Stimulated activated CD4-positive, alpha-beta T cell treated with anti-CD3 and anti-CD28 coated beads, Interleukin-15, amount 100 ng/mL, for 48 hours (primary cell): ENCODE measurements around the gene COPG2.
"Not testable (repeated sequence)": the region's sequence is repeated elsewhere in the genome, so short reads cannot be mapped to it uniquely, and the experiment has no call there.

Experiments used
- DNase-seq, 2 donors: peaks; one replicate each; pipeline ENCODE4 v3.0.0-alpha.2; 2020; ENCODE audit warnings: low read depth in 2 of 2

The COPG2 gene

DNA sequence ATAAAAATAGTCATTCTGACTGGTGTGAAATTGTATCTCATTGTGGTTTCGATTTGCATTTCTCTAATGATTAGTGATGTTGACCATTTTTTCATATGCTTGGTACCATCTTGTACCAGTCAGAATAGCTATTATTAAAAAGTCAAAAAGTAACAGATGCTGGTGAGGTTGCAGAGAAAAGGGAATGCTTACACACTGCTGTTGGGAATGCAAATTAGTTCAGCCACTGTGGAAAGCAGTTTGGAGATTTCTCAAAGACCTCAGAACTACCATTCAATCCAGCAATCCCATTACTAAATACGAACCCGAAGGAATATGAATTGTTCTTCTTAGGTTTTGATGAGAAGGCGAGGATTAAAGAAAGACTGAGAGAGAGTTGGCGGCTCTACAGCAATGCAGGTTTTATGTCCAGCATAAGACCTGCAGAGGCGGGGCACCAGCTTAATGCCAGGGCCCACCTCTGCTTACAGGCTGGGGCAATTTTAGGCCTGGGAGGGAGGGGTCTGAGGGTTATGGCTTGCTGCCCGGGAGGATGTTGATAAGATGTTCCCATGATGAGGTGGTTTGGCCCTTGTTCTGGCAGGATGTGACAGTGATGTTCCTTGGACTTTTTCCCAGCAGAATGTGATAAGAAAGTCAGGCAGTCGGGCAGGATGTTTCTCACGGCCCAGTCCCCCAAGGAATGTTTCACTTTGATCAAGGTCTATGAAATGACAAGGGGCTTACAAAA, 102.2 kb downstream of the COPG2 start:
- no peak for DNase-seq

DNA sequence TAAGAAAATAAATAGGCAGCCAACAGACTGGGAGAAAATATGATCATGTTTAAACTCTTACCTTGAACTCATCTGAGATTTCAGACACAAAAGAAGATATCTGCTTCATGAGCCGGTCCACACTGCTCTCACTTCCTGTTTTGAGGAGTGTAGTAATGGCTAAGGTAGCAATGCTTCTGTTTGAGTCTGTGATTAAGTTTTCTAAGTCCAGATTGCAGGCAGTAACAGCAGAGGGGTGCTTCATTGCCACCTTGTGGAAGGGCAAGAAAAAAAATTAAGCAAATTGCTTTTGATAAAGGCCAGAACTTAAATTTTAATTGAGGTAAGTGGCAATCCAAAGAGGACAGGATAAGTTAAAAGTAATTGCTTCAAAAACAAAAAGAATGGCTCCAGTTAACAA, 107.6 kb downstream of the COPG2 start:
- no peak for DNase-seq

DNA sequence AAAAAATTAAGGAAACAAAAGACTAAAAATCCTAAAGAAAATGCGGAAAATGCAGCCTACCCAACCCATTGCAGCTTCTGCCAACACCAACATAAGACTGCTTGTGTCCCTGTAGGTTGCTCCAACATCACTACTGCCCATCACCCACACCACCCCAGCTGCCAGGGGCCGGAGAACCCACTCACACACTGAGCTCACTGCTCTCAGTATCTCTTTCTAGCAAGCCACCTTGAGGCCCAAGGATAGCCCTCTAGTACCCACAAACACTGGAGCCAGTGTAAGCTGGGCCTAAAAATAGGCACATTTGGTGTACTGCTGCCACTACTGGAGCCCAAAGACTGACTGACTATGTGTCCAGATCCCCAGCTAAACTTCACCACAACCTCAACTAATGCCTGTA, 109.4 kb downstream of the COPG2 start:
- DNase-seq = no peak

DNA sequence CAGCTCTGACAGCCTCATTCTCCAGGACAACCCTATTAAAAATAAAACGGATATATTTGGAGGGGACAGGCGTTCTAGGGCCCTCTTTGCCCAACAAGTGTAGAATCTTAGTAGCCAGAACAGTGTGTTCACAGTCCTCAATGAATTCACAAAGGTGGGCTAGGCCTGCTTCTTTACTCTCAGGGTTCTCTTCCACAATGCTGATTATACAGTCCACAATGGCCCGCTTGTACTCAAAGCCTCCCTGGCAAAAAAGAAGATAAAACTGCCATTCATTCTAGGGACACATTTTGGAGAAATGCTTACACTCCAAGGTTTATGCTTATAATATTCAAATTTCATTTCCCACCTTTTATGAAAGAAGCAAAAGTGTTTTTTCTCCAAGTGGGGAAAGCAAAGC, 114.1 kb downstream of the COPG2 start:
- no peak for DNase-seq

DNA sequence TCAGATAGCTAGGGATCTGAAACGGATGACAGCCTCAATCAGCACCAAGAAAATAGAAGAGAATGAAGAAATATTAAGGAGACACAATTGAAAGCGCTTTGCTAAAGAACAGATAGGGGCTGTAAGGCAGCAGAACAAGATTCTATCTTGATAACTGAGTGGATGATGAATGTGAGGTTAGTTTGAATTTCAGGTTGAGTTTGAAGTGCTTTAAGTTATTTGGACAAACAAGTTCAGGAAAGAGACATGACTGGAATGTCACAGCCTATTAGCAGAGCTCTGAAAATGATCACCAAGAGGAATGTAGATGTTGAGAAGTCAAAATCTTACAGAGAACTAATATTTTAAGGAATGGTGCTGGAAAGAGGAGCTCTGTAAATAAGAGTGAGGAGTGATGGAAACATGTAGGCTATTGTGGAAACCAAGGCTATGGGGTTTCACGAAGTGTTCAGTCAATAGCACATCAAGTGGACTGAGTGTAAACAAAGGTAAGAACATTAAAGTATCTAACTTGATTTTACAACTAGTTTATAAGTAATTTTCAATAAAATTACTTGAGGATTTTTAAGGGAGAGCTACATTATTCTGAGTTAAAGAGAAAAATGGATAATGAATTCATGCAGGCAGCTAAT, 115.0 kb downstream of the COPG2 start:
- DNase-seq = no peak

DNA sequence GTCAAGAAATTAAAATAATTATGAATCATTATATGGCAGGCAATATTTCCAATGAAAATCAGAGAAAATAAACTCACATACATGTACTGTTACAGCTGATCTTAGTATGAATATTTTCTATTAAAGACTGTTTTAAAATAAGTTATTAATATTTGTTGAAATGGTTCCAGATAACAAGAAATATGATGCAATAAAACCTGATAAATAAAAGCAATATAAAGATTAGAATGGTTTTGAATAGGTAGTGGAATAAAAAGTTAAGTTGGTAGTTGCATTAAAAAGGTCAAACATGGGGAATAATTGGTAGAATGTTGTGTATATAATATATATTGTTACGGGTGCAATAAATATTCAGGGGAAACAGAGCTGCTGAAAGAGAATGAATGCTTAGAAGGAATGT, 124.2 kb downstream of the COPG2 start:
- DNase-seq = no peak

DNA sequence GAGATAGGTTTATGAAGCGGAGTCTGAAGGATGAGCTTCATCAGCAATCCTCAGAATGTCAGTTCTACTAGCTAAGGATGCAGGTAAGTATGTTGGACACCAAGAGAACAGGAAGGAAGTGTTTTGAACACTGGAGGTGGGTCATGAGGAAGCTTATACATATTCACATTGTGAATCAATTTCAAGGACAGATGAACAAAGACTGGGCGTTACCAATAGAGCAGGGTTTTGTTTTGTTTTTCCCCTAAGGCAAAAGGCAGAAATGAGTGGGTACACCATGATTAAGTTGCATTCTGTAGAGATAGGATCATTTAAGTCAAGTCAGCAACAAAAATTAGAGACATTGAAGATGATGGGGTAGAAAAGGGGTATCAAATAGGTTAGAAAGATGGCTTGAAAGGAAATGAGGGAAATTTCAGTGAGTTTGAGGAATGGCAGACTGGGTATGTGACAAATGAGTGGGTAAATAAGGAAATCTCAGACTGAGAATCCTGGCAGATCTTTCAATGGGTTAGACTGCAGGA, 125.0 kb downstream of the COPG2 start:
- DNase-seq = no peak

DNA sequence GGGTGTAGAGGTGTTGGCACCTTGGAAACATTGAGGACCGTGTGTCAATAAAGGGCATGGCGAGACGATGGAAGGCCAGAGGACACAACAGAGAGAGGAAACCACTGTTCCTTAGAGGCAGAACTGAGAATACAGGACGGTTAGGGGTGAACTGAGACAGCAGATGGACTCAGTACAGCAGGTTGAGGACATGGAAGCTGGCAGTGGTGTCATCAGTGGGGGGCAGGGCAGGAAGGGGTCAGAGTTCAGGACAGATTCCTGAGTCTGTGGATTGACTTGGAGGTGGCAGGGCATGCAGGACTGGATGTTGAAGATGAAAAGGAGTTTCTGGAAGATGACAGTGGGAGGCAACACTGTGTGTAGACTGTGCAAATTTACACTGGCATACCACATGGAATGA, 126.3 kb downstream of the COPG2 start:
- DNase-seq = not testable (repeated sequence)

DNA sequence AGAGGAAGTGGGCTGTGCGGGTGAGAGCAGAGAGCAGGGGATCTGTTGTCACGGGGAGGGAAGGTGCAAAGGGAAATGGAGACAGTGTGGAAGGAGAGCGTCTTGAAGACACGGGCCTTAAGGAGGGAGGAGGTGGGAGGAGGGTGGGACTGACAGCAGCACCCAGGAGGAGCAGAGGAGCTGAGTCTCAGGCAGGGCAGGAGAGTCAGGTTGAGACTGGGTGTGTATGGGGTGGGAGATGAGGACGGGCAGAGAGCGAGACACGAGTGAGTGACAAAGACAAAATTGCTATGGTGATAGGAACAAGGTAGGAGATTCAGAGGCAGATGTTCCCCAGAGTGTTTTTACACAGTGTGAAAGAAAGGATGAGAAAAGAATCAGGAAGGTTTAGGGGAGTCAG, 127.3 kb downstream of the COPG2 start:
- DNase-seq = not testable (repeated sequence)

DNA sequence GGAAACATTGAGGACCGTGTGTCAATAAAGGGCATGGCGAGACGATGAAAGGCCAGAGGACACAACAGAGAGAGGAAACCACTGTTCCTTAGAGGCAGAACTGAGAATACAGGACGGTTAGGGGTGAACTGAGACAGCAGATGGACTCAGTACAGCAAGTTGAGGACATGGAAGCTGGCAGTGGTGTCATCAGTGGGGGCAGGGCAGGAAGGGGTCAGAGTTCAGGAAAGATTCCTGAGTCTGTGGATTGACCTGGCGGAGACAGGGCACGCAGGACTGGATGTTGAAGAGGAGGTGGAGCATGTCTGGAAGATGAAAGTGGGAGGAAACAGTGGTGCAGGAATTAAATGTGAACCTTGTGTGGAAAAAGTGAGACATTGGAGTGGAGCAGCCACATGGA, 130.7 kb downstream of the COPG2 start:
- DNase-seq = not testable (repeated sequence)

DNA sequence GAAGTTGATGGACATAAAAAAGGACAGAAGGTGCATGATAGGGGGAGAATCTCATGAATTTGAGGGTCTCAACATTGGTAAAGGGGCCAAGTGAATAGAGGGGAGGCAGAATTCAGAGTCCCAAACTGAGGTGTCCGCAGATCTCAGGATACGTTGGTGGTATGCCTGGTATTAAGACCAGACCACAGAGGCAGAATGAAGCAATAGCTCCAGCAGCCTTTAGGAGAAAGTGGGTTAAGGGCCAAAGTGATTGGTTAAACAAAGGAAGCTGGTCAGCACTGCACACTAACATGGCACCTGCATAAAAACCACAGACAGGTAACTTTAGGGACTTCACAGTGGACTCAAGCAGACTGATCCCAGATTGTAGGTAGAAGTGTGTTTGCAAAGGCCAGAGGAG, 139.1 kb downstream of the COPG2 start:
- DNase-seq = no peak

DNA sequence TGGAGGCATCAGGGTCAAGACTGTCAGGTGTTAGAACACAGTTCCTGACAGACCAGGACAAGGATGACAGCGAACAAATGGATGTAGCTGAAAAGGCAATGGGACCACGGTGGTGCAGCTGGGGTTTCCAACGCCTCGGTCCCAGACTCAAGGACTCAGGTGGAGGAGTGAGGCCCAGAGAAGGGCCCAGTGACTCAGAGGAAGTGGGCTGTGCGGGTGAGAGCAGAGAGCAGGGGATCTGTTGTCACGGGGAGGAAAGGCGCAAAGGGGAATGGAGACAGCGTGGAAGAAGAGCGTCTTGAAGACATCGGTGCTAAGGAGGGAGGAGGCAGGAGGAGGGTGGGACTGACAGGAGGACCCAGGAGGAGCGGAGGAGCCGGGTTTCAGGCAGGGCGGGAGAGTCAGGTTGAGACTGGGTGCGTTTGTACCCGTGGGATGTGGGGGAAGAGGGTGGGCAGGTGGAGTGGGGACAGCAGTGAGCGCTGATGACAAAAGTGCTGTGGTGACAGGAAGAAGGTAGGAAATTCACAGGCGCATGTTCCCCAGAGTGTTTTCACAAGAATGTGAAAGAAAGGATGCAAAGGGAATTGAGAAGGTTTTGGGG, 140.7 kb downstream of the COPG2 start:
- not testable (repeated sequence) for DNase-seq

DNA sequence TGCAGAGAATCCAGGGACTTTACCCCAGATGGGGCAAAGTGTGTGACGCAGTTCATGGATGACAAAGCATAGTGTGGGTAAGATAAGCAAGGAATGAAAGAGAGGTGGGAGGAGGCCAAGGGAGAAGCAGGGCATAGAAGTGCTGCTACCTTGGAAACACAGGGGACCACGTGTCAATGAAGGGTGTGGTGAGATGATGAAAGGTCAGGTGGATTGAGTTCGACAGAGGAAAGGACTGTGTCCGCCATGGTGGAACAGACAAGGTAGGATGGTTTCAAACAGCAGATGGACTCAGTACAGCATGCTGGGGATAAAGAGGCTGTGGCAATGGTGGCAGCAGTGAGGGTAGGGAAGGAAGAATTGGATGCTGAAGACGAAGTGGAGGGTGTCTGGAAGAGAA, 143.9 kb downstream of the COPG2 start:
- DNase-seq = no peak

DNA sequence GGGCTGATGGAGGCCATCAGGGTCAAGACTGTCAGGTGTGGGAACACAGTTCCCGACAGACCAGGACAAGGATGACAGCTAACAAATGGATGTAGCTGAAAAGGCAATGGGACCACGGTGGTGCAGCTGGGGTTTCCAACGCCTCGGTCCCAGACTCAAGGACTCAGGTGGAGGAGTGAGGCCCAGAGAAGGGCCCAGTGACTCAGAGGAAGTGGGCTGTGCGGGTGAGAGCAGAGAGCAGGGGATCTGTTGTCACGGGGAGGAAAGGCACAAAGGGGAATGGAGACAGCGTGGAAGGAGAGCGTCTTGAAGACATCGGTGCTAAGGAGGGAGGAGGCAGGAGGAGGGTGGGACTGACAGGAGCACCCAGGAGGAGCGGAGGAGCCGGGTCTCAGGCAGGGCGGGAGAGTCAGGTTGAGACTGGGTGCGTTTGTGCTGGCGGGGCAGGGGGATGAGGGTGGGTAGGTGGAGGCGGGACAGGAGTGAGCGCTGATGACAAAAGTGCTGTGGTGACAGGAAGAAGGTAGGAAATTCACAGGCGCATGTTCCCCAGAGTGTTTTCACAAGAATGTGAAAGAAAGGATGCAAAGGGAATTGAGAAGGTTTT, 144.9 kb downstream of the COPG2 start:
- DNase-seq = not testable (repeated sequence)

DNA sequence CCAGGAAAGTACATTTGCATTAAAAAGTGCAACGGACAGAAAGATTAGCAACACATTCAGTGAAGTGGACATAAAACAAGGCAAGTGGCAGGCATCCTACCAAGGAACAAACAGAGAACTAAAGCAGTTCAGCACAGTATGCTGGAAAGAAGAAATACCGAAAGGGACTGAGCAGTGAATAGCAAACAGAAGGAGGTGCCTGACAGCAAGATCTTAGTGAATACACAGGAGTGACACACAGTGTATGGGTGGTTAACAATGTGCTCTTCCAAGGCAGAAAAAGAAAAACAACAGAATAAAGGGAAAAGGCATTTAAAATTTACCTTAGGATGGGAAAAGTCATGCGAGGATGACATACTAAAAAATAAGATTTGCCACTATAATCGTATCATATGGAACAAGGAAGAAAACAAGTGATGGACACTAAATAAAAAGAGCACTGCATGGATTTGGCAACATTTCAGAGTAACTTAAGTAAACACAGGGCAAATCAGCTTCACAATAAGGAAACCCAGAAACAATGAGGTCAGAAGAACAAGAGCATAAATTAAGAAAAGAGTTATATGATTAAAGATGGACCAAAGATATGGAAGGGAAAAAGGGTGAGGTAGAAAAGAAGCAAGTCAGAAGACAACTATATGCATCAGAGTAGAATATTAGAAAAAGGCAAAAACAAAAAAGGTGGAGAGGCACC, 147.1 kb downstream of the COPG2 start:
- no peak for DNase-seq

DNA sequence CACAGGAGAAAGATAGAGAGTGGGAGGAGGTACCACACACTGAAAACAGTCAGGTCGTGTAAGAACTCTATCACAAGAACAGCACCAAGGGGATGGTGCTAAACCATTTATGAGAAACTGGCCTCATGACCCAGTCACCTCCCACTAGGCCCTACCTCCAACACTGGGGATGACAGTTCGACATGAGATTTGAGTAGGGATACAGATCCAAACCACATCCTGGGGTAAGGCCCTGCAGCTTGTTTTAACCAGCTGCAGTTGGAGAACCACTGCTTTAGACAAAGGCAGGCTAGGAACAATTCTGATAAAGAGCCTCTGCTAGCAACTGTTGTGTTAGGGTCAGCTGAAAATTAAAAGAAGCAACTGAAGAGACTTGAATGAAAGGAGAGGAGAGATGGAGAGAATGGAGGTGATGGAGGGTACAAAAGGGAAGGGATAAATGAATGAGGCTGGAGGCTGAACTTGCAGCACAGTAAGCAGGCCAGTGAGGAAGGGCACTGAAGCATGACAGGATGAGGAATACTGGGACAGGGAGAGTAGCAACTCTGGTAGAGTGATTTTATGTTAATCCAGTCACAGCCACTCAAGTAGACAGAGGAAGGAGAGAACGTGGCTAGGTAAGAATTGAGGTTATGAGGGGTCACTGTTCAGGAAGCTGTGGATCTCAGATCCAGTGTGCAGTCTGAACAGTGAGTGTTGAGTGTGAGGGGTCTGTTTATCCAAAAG, 153.1 kb downstream of the COPG2 start:
- DNase-seq = no peak

DNA sequence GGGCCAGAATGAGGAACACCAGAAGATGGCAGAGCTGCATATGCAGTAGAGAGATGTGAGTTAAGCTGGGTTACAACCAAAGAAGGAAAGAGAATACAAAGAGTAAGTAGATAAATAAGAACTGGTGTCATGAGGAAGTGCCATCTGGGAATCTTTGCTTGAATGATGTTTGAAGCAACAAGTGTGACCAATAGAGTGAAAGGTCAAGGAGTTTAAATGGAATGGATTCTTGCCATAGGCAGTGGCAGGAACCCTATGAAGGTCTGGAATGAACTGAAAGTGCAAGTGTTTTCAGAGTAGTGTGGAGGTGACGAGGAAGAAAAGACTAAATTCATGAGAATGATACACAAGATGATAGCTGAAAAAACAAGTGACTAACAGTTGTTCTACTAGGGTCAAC, 155.1 kb downstream of the COPG2 start:
- no peak for DNase-seq

DNA sequence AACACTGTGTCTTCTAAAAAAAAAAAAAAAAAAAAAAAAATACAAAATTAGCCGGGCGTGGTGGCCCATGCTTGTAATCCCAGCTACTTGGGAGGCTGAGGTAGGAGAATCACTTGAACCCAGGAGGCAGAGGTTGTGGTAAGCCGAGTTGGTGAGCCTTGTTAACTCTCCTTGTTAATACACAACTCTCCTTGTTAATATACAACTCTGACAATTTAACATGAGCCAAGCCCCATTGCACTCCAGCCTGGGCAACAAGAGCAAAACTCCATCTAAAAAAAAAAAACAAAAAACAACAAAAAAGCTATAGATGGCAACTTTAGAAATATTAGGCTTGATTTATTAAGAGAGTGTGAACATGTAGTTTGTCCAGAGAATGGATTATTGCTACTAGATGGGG, 156.5 kb downstream of the COPG2 start:
- DNase-seq = not testable (repeated sequence)

DNA sequence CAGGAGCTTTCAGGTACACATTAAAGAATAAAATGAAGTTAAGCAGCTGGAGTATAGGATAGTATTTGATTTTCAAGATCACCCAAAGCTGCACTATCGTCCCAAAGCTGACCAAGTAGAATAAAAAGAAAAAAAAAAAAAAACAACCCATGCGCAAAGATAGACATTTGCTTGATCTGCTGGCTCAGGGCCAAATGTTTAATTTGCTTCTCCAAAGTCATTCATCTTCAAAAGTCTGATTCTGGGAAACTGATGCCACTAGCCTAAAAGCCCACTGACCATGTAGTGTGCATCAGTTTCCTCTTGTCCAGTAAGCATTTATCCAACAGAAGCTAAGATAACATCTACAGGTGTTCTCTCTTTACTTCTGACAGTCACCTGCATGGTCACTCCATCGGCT, 162.2 kb downstream of the COPG2 start:
- no peak for DNase-seq

DNA sequence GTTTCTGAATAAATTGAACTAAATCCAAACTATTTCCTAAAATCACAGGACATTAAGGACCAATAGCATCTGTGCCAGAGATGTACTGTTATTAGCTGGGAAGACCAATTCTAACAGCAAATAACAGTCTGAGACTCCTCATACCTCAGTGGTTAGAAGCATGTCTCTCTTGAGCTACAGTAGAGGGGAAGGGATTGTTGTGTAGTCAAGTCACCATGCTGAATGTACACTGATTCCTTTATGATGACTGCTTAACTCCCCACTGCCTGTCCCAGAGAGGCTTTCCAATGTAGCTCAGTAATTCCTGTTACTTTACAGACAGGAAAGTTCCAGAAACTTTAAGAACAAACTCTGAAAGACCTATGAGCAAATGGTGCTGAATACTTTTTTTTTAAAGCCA, 162.8 kb downstream of the COPG2 start:
- DNase-seq = no peak

DNA sequence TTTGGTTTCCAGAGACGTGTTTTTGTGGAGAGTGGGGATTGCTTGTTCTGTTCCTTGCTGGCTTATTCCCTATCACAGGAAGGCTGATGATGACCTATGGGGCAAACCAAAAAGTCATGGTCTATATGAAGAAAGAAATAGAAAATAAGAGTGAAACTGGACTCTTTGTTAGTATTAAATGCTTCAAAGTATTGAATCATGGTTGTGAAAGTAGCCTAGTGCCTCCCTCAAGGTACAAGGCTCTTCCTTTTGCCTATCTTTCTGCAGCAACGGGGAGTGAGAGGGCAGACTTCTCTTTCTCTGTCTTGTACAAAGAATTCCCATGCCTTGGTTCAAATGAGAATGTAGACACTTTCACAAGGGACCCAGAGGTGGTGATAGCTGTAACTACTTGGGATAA, 167.6 kb downstream of the COPG2 start:
- DNase-seq = no peak
